Fibroblast of the aortic adventitia (primary cell): ENCODE data around the gene SUSD1. TPM values are rescaled to one million over a fixed set of nuclear protein-coding genes. Genes with fewer than 3 reads are reported as not detected.

Experiments
- DNase-seq: peaks from one replicate; pipeline ENCODE4 v3.0.0-alpha.2; 2010; ENCODE audit warnings: low read depth
- H3K4me3 ChIP-seq: 2 replicates; pipeline ENCODE4 v1.5.1; 2011; ENCODE audit warnings: low read depth, mild to moderate bottlenecking, control low read depth, low read length, moderate library complexity
- CTCF ChIP-seq: IDR thresholded peaks from 2 replicates; pipeline ENCODE4 v1.5.1; 2011; ENCODE audit warnings: mild to moderate bottlenecking, low read length, control low read depth, inconsistent platforms; ENCODE audit not compliant: insufficient read depth
- total RNA-seq: library from RNA; depleted of rRNA; stranded (reverse); fragments of >200 nt; gene quantifications from 2 replicates; pipeline ENCODE4 v1.2.3, GENCODE V29; 2012; ENCODE audit warnings: low replicate concordance

The SUSD1 gene
- total RNA-seq, 1 donor = 16.4 TPM

GRCh38 chr9:112110094-112110776 lies 64.9 kb downstream of the SUSD1 start:
- no peak overlapping the region for H3K4me3 ChIP-seq
- TF ChIP-seq CTCF = no peak
- DNase-seq = no peak

GRCh38 chr9:112104901-112105300 lies 70.2 kb downstream of the SUSD1 start:
- no peak for TF ChIP-seq CTCF
- H3K4me3 ChIP-seq = no peak overlapping the region
- no peak for DNase-seq

- H3K4me3 ChIP-seq = no peak overlapping the region
- TF ChIP-seq CTCF = no peak
- no peak for DNase-seq
Measured at GRCh38 chr9:112104401-112104800, 70.7 kb downstream of the SUSD1 start.

GRCh38 chr9:112103405-112103804 lies 71.7 kb downstream of the SUSD1 start:
- no peak for DNase-seq
- TF ChIP-seq CTCF = no peak
- H3K4me3 ChIP-seq = no peak overlapping the region

- peak; percentile 91 for TF ChIP-seq CTCF
- DNase-seq = peak; percentile 86
Measured at GRCh38 chr9:112097712-112098688, 77.1 kb downstream of the SUSD1 start.

GRCh38 chr9:112094948-112095681 lies 80.0 kb downstream of the SUSD1 start:
- no peak for DNase-seq
- no peak for TF ChIP-seq CTCF
- no peak overlapping the region for H3K4me3 ChIP-seq

More at GRCh38 chr9:112097712-112098688, 77.1 kb downstream of the SUSD1 start:
- H3K4me3 ChIP-seq = no peak overlapping the region
